ENCODE results near the gene MNX1.

Gene MNX1

DNA sequence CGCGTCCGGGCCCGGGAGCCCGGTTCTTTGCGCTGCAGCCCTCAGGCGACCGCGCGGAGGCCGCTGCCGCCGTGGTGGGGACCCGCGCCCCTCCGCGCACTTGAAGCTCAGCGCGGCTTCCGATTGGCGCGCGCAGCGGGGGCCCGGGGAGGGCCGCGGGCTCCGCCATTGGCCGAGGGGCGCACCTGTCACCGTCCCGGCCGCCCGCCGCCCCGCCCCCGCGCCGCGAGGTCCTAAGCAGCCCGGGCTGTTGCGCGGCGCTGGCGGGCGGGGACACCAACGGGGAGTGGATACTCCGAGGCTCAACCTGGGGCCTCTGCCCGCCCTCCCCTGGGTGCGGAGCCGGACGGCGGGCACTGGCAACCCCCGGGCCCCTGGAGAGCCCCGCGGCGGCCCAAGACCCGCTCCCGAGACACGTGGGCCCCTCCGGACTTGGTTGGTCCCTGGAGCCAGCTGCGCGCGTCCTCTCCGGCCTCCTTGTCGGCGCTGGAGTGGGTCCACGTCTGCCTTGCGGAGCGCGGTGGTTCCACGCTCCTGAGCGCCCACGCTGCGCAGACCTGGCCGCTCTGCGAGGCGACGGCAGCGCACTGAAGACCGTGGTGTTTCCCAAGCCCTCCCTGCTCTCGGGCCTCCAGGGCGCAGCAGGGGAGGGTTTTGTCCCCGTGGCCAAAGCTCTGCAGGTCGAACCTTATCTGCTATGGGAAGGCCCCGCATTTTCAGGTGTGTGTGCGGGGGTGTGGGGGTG is at the start of gene MNX1:
Gene MNX1, minus strand, starts transcription at position 76 of the 745 bp plus-strand sequence. CDS start 313 bp downstream, outside the sequence.
- TF ChIP-seq, protein P1, sequence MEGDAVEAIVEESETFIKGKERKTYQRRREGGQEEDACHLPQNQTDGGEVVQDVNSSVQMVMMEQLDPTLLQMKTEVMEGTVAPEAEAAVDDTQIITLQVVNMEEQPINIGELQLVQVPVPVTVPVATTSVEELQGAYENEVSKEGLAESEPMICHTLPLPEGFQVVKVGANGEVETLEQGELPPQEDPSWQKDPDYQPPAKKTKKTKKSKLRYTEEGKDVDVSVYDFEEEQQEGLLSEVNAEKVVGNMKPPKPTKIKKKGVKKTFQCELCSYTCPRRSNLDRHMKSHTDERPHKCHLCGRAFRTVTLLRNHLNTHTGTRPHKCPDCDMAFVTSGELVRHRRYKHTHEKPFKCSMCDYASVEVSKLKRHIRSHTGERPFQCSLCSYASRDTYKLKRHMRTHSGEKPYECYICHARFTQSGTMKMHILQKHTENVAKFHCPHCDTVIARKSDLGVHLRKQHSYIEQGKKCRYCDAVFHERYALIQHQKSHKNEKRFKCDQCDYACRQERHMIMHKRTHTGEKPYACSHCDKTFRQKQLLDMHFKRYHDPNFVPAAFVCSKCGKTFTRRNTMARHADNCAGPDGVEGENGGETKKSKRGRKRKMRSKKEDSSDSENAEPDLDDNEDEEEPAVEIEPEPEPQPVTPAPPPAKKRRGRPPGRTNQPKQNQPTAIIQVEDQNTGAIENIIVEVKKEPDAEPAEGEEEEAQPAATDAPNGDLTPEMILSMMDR (IDR thresholded peaks at IDR 0.05; ENCODE audit: control insufficient read depth, extremely low read depth, insufficient read depth): no peak
- DNase-seq (ENCODE audit: low read depth): peak; percentile 46
- H3K4me3 ChIP-seq (ENCODE audit: low read depth, low read length): peak within 1 kb of the TSS; percentile 77

DNA sequence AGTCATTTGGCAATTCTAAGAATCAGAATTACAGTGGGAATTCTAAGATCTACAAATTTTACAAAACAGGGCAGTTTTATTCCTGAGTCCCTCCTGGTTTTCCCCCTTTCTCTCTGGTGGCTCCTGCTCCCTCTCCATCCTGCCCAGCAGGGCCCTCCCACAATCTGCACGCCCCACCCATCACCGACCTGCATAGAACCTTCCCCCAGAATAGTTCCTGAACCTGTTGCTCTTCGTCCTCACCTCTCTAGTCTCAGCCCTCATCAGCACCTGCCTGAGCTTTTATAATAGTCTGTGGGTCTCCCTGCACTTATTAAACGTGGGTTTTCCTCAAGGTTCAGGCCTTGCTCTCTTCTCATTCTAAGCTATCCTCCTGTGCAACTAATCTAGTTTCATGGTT is 49.1 kb upstream of the MNX1 start:
- TF ChIP-seq, protein P1 (IDR thresholded peaks at IDR 0.05; ENCODE audit: control insufficient read depth, extremely low read depth, insufficient read depth): no peak
- no peak overlapping the region for H3K4me3 ChIP-seq (ENCODE audit: low read depth, low read length)
- no peak for DNase-seq (ENCODE audit: low read depth)

DNA sequence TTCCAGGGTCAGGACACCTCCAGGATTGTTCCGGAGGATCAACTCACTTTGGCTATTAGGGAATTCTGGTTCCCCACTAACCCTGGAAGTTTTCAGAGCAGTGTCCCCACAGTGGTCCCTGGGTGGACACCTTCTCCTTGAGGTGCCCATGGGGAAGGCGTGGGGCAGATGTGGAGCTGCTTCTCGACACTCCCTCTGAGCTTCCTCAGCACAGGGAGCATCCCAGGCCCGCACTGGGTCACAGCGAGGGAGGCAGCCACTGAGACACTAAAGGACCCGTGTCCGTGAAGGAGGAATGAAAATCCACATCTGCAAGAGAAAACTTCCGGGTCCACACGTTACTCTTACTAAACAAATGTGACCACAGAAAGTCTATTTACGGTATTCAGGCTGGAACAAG is 48.2 kb upstream of the MNX1 start:
- TF ChIP-seq, protein P1 (IDR thresholded peaks at IDR 0.05; ENCODE audit: control insufficient read depth, extremely low read depth, insufficient read depth): no peak
- DNase-seq (ENCODE audit: low read depth): no peak
- H3K4me3 ChIP-seq (ENCODE audit: low read depth, low read length): no peak overlapping the region

DNA sequence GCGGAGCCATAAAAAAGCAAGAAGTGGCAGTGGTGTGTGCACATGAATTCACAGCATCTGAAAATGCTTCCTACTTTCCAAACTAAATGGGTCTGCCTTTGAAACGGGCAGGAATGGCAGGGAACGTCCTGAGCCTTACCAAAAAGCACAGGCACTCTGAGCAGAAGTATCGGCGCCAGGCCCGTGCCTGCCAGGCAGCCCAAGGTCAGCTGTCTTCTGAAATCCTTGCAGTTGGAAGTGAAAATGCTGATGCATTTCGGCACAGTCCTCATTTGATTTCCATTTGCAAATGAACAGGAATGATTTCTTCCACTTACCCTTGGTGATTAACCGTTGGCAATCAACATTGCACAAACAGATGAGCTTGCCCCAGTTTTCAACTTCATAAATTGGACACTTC is 47.6 kb upstream of the MNX1 start:
- DNase-seq (ENCODE audit: low read depth): no peak
- no peak overlapping the region for H3K4me3 ChIP-seq (ENCODE audit: low read depth, low read length)
- TF ChIP-seq, protein P1 (IDR thresholded peaks at IDR 0.05; ENCODE audit: control insufficient read depth, extremely low read depth, insufficient read depth): no peak

DNA sequence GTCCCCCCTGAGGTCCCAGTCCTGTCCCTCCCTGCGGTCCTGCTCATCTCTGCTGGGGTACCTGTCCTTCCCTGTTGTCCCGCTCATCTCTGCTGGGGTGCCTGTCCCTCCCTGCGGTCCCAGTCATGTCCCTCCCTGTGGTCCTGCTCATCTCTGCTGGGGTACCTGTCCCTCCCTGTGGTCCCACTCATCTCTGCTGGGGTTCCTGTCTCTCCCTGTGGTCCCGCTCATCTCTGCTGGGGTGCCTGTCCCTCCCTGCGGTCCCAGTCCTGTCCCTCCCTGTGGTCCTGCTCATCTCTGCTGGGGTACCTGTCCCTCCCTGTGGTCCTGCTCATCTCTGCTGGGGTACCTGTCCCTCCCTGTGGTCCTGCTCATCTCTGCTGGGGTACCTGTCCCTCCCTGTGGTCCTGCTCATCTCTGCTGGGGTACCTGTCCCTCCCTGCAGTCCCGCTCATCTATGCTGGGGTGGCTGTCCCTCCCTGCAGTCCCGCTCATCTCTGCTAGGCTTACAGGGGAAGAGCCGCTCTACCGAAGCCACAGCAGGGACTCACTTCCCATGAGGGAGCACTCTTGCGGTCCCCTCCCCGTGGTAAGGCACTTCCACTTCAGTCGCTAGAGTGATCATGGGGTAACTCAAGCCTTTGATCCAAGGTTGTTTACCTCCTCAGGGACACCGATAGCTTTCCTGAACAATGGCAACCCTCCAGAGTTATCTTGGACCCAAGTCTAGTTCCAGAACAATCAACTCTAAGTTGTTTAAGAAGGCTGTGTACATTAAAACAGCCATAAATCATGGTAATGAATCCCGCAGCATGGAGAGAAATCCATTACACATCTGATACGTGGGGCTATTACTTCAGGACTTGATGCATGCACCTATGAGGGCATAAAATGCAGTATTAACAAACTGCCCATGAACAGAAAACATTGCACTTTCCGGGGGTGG is 46.8 kb upstream of the MNX1 start:
- DNase-seq (ENCODE audit: low read depth): peak; percentile 32
- no peak overlapping the region for H3K4me3 ChIP-seq (ENCODE audit: low read depth, low read length)
- TF ChIP-seq, protein P1 (IDR thresholded peaks at IDR 0.05; ENCODE audit: control insufficient read depth, extremely low read depth, insufficient read depth): no peak

DNA sequence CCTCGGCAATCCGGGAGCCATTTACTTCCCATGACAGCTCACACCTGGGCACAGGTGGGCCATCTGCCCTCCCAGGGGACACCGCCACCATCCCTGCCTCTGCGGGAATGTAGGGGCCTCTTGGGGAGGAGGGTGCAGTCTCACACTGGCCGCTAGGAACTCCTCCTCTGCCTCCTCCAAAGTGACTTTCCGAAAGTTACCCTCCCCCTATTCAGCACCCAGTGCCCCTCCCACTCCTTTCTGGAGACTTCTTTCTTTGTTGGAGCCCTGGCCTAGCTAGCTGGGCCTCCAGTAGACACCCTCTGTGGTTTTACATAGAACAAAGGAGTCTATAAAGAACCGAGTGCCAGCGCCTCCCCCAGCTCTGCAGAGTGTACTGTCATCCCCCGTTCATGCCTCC is 45.8 kb upstream of the MNX1 start:
- no peak for DNase-seq (ENCODE audit: low read depth)
- TF ChIP-seq, protein P1 (IDR thresholded peaks at IDR 0.05; ENCODE audit: control insufficient read depth, extremely low read depth, insufficient read depth): no peak
- no peak overlapping the region for H3K4me3 ChIP-seq (ENCODE audit: low read depth, low read length)

All from LNCaP clone FGC (cell line).